Activated naive CD8-positive, alpha-beta T cell treated with anti-CD3 and anti-CD28 coated beads, Interleukin-2, amount 50 U/mL, for 24 hours (primary cell): ENCODE measurements around the gene CDH12.
"Not testable (repeated sequence)": the region's sequence is repeated elsewhere in the genome, so short reads cannot be mapped to it uniquely, and the experiment has no call there.

Experiments
- ATAC-seq: fragments of 150-1000 bp; cut with Tn5 transposase; one replicate; pipeline ENCODE4 v1.10.0; 2021
- DNase-seq: peaks from one replicate; pipeline ENCODE4 v3.0.0; 2021
- H3K27ac Mint-ChIP-seq: one replicate; pipeline ENCODE4 v1.8.0; 2021; ENCODE audit warnings: mild to moderate bottlenecking, mixed read lengths
- H3K27me3 Mint-ChIP-seq: one replicate; pipeline ENCODE4 v1.8.0; 2021; ENCODE audit warnings: mixed read lengths
- H3K36me3 Mint-ChIP-seq: one replicate; pipeline ENCODE4 v1.8.0; 2021; ENCODE audit warnings: low read depth, mixed read lengths
- H3K4me1 Mint-ChIP-seq: one replicate; pipeline ENCODE4 v1.8.0; 2021; ENCODE audit warnings: mixed read lengths
- H3K4me3 Mint-ChIP-seq: one replicate; pipeline ENCODE4 v1.8.0; 2021; ENCODE audit warnings: mild to moderate bottlenecking, moderate library complexity, mixed read lengths
- H3K9me3 Mint-ChIP-seq: one replicate; pipeline ENCODE4 v1.8.0; 2021; ENCODE audit warnings: mixed read lengths

The CDH12 gene

DNA sequence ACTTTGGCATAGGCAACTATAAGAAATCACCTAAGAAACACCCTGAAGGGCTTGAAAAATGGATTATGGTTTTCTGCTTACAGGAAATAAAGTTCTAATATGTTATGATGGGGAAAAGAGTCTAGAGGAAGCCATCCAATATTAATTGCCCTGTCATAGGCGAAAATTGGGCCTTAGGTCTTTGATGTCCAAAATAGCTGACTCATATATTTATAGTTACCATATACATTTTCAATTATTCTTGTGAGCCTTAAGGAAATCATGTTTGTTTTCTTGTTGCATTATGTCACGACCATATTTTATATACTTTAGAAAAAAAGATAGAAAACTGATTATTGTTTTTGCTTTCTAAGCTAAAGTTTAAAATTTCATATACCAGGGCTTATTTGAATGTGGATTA, 509.1 kb downstream of the CDH12 start:
- no peaks in the 10 kb centered on the region for H3K36me3 Mint-ChIP-seq
- H3K4me1 Mint-ChIP-seq: no peaks in the 10 kb centered on the region
- H3K27ac Mint-ChIP-seq: no peak overlapping the region
- no peak for ATAC-seq
- H3K27me3 Mint-ChIP-seq: no peaks in the 10 kb centered on the region
- H3K4me3 Mint-ChIP-seq: no peak overlapping the region
- no peak for DNase-seq
- no peaks in the 10 kb centered on the region for H3K9me3 Mint-ChIP-seq

DNA sequence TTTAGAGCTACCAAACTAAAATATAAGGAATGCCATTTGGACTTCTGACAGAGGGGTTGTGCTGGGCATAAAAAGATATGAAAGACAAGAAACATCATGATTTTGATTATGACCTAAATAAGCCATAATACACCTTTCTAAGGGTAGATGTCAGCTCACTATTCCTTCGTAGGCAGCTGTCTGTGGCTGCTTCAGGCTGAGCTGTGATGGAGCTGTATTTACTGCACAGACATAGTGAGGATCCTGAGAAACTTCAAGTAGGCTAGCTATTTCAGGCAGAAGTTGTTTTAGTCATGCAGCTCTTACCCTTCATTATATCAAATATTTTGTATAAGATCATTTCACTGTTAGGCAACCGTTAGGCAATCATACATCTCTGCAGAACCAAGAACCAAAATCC, 511.7 kb downstream of the CDH12 start:
- no peaks in the 10 kb centered on the region for H3K27me3 Mint-ChIP-seq
- no peak overlapping the region for H3K27ac Mint-ChIP-seq
- H3K4me1 Mint-ChIP-seq: no peaks in the 10 kb centered on the region
- peaks cover 10% of the 10 kb centered on the region for H3K9me3 Mint-ChIP-seq
- DNase-seq (no peak), ATAC-seq (no peak)
- no peaks in the 10 kb centered on the region for H3K36me3 Mint-ChIP-seq
- H3K4me3 Mint-ChIP-seq: no peak overlapping the region

DNA sequence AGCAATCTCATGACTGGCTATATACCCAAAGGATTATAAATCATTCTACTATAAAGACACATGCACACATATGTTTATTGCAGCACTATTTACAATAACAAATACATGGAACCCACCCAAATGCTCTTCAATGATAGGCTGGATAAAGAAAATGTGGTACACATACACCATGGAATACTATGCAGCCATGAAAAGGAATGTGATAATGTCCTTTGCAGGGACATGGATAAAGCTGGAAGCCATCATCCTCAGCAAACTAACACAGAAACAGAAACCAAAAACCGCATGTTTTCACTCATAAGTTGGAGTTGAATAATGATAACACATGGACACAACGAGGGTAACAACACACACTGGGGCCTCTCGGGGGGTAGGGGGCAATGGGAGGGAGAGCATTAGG, 520.2 kb downstream of the CDH12 start:
- not testable (repeated sequence) for H3K27ac Mint-ChIP-seq, DNase-seq, H3K36me3 Mint-ChIP-seq, H3K4me3 Mint-ChIP-seq, H3K4me1 Mint-ChIP-seq, H3K27me3 Mint-ChIP-seq, ATAC-seq
- peaks cover 31% of the 10 kb centered on the region for H3K9me3 Mint-ChIP-seq

DNA sequence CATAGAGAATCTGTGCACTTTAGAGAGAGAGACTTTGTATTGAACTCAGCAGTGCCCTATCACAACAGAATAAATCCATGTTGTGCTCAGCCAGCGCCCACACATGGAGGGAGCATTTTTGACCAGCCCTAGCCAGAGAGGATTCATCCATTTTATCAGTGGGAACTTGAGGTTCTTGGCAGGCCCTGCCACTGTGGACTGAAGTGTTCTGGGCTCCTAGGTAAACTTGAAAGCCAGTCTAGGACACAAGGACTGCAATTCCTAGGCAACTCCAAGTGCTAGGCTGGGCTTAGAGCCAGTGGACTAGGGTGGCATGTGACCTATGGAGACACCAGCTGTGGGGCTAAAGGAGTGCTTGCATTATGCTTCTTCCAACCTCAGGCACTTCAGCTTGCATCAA, 523.5 kb downstream of the CDH12 start:
- Mint-ChIP-seq H3K4me3 (no peak overlapping the region), H3K36me3 (no peaks in the 10 kb centered on the region), H3K27ac (no peak overlapping the region), H3K4me1 (no peaks in the 10 kb centered on the region), H3K9me3 (peaks cover 10% of the 10 kb centered on the region), H3K27me3 (no peaks in the 10 kb centered on the region)
- ATAC-seq (no peak), DNase-seq (no peak)

DNA sequence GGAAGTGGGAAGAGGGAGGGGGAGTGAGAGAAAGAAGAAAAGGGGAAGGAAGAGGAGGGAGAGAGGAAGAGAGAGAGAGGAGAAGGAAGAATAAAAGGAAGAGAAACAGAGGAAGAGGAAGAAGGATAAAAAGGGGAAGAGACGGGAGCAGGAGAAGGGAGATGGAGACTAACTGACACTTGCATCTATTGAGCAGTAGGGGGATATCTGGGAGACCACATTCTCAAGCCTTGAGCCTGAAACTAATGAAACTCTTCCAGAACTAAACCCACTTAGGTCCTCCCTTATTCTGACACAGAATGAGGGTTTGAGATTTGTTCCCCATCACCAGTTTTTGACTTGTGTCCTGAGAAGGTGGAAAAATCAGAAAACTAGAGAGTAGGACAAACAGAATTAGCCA, 533.3 kb downstream of the CDH12 start:
- H3K27ac Mint-ChIP-seq: no peak overlapping the region
- ATAC-seq (no peak), DNase-seq (no peak)
- H3K27me3 Mint-ChIP-seq: no peaks in the 10 kb centered on the region
- H3K9me3 Mint-ChIP-seq: peaks cover 9% of the 10 kb centered on the region
- no peaks in the 10 kb centered on the region for H3K36me3 Mint-ChIP-seq
- no peaks in the 10 kb centered on the region for H3K4me1 Mint-ChIP-seq
- H3K4me3 Mint-ChIP-seq: no peak overlapping the region

DNA sequence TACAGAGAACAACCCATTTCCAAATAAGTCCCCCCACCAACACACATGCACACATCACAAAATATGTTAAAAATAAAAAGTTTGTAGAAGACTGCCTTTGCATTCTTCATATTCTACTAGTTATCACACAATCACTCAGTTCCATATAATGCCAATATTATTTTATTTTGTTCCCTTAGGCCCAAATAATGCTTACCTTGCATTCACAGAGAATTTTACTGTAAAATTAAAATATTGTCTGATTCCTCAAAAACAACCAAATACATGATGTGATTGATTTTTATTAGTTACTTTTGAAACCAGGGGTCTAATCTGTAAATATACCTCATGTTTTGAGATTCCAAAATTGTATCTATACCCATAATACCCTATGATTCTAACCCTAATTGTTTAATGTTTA, 536.9 kb downstream of the CDH12 start:
- Mint-ChIP-seq H3K36me3 (no peaks in the 10 kb centered on the region), H3K9me3 (peaks cover 17% of the 10 kb centered on the region), H3K4me1 (no peaks in the 10 kb centered on the region), H3K27me3 (no peaks in the 10 kb centered on the region), H3K27ac (no peak overlapping the region), H3K4me3 (no peak overlapping the region)
- ATAC-seq: no peak
- DNase-seq: no peak

DNA sequence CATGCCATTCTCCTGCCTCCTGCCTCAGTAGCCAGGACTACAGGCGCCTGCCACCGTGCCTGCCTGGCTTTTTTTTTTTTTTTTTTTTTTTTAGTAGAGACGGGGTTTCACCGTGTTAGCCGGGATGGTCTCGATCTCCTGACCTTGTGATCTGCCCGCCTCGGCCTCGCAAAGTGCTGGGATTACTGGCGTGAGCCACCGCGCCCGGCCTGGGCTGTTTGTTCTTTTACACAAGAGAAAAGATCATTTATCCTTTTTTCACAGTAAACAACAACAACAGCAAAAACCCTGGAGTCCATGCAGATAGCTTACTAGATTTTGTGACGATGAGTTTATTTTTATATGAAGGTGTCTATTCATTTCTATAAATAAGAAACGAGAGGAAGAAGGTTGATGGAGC, 538.1 kb downstream of the CDH12 start:
- not testable (repeated sequence) for ATAC-seq, H3K4me1 Mint-ChIP-seq, DNase-seq, H3K27me3 Mint-ChIP-seq, H3K4me3 Mint-ChIP-seq, H3K36me3 Mint-ChIP-seq, H3K27ac Mint-ChIP-seq
- peaks cover 11% of the 10 kb centered on the region for H3K9me3 Mint-ChIP-seq

DNA sequence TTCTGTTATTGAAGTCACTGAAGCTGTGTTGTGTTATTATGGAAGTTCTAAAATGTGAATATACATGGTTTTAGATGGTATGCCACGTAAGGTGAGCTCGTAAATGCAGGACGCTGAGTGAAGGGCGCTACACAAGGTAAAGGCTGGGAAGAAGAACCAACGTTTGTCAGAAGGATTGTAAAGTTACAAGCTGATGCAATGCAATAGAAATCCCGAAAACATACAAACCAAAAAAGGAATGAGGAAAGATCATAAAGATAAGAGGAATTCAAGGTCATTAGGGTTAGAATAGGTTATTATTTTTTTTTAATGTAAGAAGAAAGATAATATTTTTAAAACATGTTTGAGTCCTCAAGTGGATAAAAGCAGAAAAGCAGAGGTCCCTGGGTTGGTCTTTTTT, 538.6 kb downstream of the CDH12 start:
- no peak overlapping the region for H3K4me3 Mint-ChIP-seq
- H3K27ac Mint-ChIP-seq: no peak overlapping the region
- peaks cover 8% of the 10 kb centered on the region for H3K9me3 Mint-ChIP-seq
- no peaks in the 10 kb centered on the region for H3K27me3 Mint-ChIP-seq
- no peaks in the 10 kb centered on the region for H3K36me3 Mint-ChIP-seq
- ATAC-seq: no peak
- no peak for DNase-seq
- no peaks in the 10 kb centered on the region for H3K4me1 Mint-ChIP-seq

DNA sequence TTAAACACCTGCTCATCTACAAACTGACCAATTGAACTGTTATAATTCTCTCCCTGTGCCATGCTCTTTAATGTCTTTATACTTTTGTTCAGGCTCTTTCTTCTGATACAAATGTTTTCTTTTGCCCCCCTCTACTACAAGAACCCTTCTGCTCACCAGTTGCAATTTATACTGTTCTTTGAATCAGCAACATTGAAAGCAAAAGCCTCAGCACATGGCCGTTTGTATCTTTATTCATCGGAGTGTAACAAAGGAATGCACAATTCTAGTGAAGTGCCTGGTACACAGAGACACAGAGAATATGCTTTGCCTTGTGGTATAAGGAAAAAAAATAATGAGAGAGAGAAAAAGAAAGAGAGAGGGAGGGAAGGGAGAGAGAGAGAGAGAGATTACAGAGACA, 547.1 kb downstream of the CDH12 start:
- no peaks in the 10 kb centered on the region for H3K4me1 Mint-ChIP-seq
- no peaks in the 10 kb centered on the region for H3K27me3 Mint-ChIP-seq
- no peaks in the 10 kb centered on the region for H3K36me3 Mint-ChIP-seq
- H3K4me3 Mint-ChIP-seq: no peak overlapping the region
- DNase-seq: no peak
- peaks cover 3% of the 10 kb centered on the region for H3K9me3 Mint-ChIP-seq
- H3K27ac Mint-ChIP-seq: no peak overlapping the region
- ATAC-seq: no peak

DNA sequence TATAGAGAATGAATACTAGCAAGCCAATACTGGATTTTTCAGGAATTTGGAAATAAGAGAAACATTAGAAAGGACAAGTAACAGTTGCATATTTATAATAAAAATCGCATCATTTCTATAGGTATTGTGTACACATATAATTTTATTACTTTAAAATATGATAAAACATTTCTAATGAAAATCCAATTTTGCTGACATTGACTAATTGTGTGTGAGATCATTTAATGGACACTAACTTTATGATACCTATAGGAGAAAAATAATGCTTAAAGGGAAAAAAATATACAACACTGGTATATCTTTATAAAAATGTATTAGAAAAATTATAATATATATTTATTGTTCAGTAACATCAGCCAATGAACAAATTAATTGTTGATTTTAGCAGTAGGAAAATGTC, 557.3 kb downstream of the CDH12 start:
- H3K36me3 Mint-ChIP-seq: no peaks in the 10 kb centered on the region
- H3K9me3 Mint-ChIP-seq: peaks cover 22% of the 10 kb centered on the region
- no peaks in the 10 kb centered on the region for H3K4me1 Mint-ChIP-seq
- H3K4me3 Mint-ChIP-seq: no peak overlapping the region
- H3K27me3 Mint-ChIP-seq: no peaks in the 10 kb centered on the region
- DNase-seq: no peak
- no peak for ATAC-seq
- H3K27ac Mint-ChIP-seq: no peak overlapping the region

DNA sequence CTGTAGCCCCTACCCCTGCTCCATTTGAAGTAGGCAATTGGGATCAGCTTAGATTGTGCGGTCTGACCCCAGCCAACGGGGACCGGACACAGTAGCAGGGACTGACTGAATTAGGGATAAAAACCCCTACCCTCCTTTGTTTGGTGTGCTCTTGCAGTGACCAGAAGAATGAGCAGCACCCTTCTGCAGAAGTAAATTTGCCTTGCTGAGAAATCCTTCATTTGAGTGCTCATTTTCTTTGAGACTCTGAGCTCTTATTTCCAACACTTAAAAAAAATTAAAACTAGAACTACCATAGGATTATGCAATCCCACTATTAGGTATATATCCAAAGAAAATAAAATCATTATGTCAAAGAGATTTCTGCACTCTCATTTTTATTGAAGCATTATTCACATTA, 560.0 kb downstream of the CDH12 start:
- no peak for ATAC-seq
- Mint-ChIP-seq H3K27ac (no peak overlapping the region), H3K36me3 (no peaks in the 10 kb centered on the region), H3K9me3 (peaks cover 34% of the 10 kb centered on the region), H3K4me1 (no peaks in the 10 kb centered on the region), H3K4me3 (no peak overlapping the region), H3K27me3 (no peaks in the 10 kb centered on the region)
- DNase-seq: no peak

DNA sequence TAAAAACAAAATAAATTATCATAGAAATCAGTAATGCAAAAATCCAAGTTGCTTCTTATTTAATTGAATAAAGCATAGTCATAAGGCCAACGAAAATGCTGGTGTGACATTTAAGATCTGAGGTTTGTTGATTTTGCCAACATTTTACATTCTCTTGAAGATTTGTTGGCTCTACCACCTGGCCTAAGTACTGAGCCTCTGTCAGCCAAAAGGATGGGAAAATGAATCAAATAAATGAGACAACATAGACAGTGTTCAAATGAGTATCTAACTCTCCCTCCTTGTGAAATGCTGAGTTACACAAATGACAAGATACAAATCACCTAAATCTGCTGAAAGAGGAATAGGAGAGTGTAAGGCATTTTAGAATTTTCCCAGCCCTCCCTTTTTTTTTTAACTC, 575.0 kb downstream of the CDH12 start:
- DNase-seq: no peak
- Mint-ChIP-seq H3K4me3 (no peak overlapping the region), H3K9me3 (no peaks in the 10 kb centered on the region), H3K27ac (no peak overlapping the region), H3K27me3 (no peaks in the 10 kb centered on the region), H3K4me1 (no peaks in the 10 kb centered on the region), H3K36me3 (no peaks in the 10 kb centered on the region)
- ATAC-seq: no peak

DNA sequence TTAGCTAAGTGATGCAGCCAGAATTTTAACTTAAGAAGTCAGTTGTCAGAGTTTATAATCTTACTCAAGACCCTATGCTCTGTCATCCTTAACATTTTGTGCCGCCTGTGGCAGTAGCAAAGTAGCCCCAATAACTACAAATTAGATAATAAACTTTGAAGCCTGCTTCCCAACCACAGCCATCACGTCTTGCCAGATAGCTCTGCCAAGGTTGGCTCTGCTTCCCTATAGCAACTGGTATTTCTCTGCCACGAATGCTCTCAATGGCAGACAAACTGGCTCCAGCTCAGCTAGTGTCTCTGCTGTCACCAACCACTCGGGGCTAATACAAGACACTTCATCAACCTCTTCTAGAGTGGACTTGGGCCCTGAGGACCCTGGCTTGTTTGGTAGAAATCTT, 576.1 kb downstream of the CDH12 start:
- Mint-ChIP-seq H3K4me1 (no peaks in the 10 kb centered on the region), H3K27ac (no peak overlapping the region), H3K36me3 (no peaks in the 10 kb centered on the region), H3K9me3 (peaks cover 2% of the 10 kb centered on the region), H3K27me3 (no peaks in the 10 kb centered on the region), H3K4me3 (no peak overlapping the region)
- ATAC-seq (no peak), DNase-seq (no peak)

DNA sequence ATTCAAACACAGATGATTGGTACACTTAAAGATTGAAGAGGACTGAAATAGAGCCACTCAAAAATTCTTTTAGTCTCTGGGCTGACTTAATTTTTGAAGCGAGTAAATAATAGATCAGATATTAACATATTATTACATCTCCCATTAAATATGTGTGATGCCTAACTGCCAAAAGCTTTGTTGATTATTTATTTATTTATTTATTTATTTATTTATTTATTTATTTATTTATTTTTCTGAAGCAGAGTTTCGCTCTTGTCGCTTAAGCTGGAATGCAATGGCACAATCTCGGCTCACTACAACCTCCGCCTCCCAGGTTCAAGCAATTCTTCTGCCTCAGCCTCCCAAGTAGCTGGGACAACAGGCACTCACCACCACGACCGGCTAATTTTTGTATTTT, 587.3 kb downstream of the CDH12 start:
- not testable (repeated sequence) for H3K4me1 Mint-ChIP-seq

DNA sequence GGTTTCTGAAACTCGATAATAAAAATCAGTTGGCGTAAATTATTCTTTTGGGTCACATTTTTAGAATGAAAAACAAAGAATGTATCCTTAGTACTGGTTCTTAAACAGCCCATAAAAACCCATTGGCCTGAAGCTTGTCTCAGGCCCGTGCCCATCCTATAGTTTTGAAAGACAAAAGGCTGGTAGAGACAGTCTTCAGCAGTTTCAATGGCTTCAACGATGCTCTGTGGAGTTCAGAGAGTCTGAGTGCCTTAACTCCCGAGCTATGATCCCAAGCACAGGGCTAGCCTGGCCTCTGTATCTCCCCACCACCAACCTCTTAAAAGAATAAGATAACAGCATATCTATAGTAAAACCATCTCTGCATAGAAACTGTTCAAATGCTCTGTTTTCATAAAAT, 595.0 kb downstream of the CDH12 start:
- no peak overlapping the region for H3K4me3 Mint-ChIP-seq
- H3K9me3 Mint-ChIP-seq: peaks cover 5% of the 10 kb centered on the region
- H3K4me1 Mint-ChIP-seq: no peaks in the 10 kb centered on the region
- DNase-seq (no peak), ATAC-seq (no peak)
- no peak overlapping the region for H3K27ac Mint-ChIP-seq
- H3K27me3 Mint-ChIP-seq: no peaks in the 10 kb centered on the region
- H3K36me3 Mint-ChIP-seq: no peaks in the 10 kb centered on the region

More for the DNA sequence above, 587.3 kb downstream of the CDH12 start:
- DNase-seq, H3K9me3 Mint-ChIP-seq, H3K27ac Mint-ChIP-seq, H3K4me3 Mint-ChIP-seq, H3K36me3 Mint-ChIP-seq, ATAC-seq, H3K27me3 Mint-ChIP-seq: not testable (repeated sequence)

DNA sequence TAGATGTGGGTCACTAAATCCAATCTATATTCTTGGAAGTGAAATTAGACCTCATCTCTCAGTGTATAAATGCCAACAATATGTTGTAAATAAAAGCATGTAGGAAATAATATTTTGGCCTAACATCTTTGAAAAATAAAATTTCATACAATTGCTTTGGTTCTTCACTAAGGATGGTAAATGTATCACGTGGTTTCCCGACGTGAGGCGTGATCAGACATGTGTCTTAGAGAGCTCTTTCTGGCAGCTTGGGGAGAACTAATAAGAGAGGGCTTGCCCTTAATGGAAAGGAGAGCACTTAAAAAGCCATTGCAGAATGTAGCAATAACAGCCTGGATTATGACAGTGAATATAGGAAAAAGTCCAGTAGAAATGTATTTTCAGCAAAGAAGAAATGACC, 602.6 kb downstream of the CDH12 start:
- Mint-ChIP-seq H3K36me3 (no peaks in the 10 kb centered on the region), H3K4me3 (no peak overlapping the region), H3K9me3 (peaks cover 9% of the 10 kb centered on the region), H3K27me3 (no peaks in the 10 kb centered on the region), H3K4me1 (no peaks in the 10 kb centered on the region), H3K27ac (no peak overlapping the region)
- no peak for ATAC-seq
- DNase-seq: no peak
